Fibroblast of lung (primary cell): Measurements from ENCODE around the gene CSNK1D. TPM values are rescaled to one million over a fixed set of nuclear protein-coding genes. Genes with fewer than 3 reads are reported as not detected.

Experiments
- DNase-seq, 2 donors: peaks; one replicate each; pipeline versions ENCODE4 v3.0.0 to v3.0.0-alpha.2; 2010; ENCODE audit warnings: low read depth in 2 of 2
- H2AFZ ChIP-seq: 2 replicates; pipeline ENCODE4 v1.5.1; 2012; ENCODE audit warnings: low read length, control low read depth, inconsistent platforms
- H3K27ac ChIP-seq: 2 replicates; pipeline ENCODE4 v1.5.1; 2011; ENCODE audit warnings: low read length, control low read depth; ENCODE audit not compliant: insufficient read depth
- H3K27me3 ChIP-seq: 2 replicates; pipeline ENCODE4 v1.5.1; 2011; ENCODE audit warnings: mild to moderate bottlenecking, low read length; ENCODE audit not compliant: control insufficient read depth, insufficient read depth
- H3K36me3 ChIP-seq: 2 replicates; pipeline ENCODE4 v1.5.1; 2011; ENCODE audit warnings: low read length; ENCODE audit not compliant: control insufficient read depth, insufficient read depth
- H3K4me1 ChIP-seq: 2 replicates; pipeline ENCODE4 v1.5.1; 2011; ENCODE audit warnings: low read length; ENCODE audit not compliant: control insufficient read depth, insufficient read depth; ENCODE audit errors: extremely low read depth
- H3K4me2 ChIP-seq: 2 replicates; pipeline ENCODE4 v1.5.1; 2011; ENCODE audit warnings: low read length, control low read depth; ENCODE audit not compliant: insufficient read depth; ENCODE audit errors: extremely low read depth
- H3K4me3 ChIP-seq, 4 experiments: fragments of 200-600 bp in 1 of 4; sonication (generic) in 1 of 4; replicated peaks in 1 of 4; 2 replicates each; pipeline ENCODE4 v1.5.1; 2011 to 2016; ENCODE audit warnings: low read length in 4 of 4, low read depth in 3 of 4, mild to moderate bottlenecking in 3 of 4, control low read depth in 2 of 4, inconsistent platforms in 1 of 4, mixed read lengths in 1 of 4; ENCODE audit not compliant: insufficient read depth in 1 of 4; ENCODE audit errors: control extremely low read depth in 1 of 4
- H3K79me2 ChIP-seq: 2 replicates; pipeline ENCODE4 v1.5.1; 2012; ENCODE audit warnings: mild to moderate bottlenecking, low read length, inconsistent platforms; ENCODE audit not compliant: control insufficient read depth, insufficient read depth
- H3K9ac ChIP-seq: 2 replicates; pipeline ENCODE4 v1.5.1; 2011; ENCODE audit warnings: mild to moderate bottlenecking, low read length, control low read depth; ENCODE audit not compliant: insufficient read depth
- H3K9me3 ChIP-seq: 2 replicates; pipeline ENCODE4 v1.5.1; 2012; ENCODE audit warnings: low read depth, low read length; ENCODE audit not compliant: control insufficient read depth, insufficient read depth
- H4K20me1 ChIP-seq: 2 replicates; pipeline ENCODE4 v1.5.1; 2011; ENCODE audit warnings: low read length; ENCODE audit not compliant: control insufficient read depth, insufficient read depth; ENCODE audit errors: extremely low read depth
- EZH2 ChIP-seq: IDR thresholded peaks from 2 replicates; pipeline ENCODE4 v1.5.1; 2012; ENCODE audit warnings: low read length, control low read depth, mild to moderate bottlenecking; ENCODE audit errors: missing control alignments
- polyA plus RNA-seq, 2 donors: library from polyadenylated mRNA; depleted of rRNA in 1 of 2; stranded (reverse) in 1 of 2; unstranded in 1 of 2; fragments of >200 nt; gene quantifications; 2 replicates each; pipeline ENCODE4 v1.2.1, GENCODE V29; 2011 to 2012; ENCODE audit warnings: missing spikeins in 1 of 2
- total RNA-seq: library from RNA; depleted of rRNA; stranded (reverse); fragments of >200 nt; gene quantifications from 2 replicates; pipeline ENCODE4 v1.2.1, GENCODE V29; 2014
- TF ChIP-seq, protein P1 (sequence below), 2 donors: IDR thresholded peaks in 1 of 2; conservative IDR thresholded peaks in 1 of 2; 1 replicate in 1 of 2; 2 replicates in 1 of 2; pipeline ENCODE4 v1.5.1; 2011 to 2012; ENCODE audit warnings: low read length in 2 of 2, control low read depth in 1 of 2, inconsistent platforms in 1 of 2, low read depth in 1 of 2, mild to moderate bottlenecking in 1 of 2

The CSNK1D gene
- total and polyA plus RNA-seq, 2 donors (not counting 1 experiment from before 2014, with no cell fraction given): 64.9 to 112 TPM

GRCh38 chr17:82219753-82220709, 53.5 kb downstream of the CSNK1D start:
- Histone ChIP-seq H3K9me3 (no peaks in the 10 kb centered on the region), H3K4me2 (no peak overlapping the region), H2AFZ (no peak overlapping the region), H3K27ac (no peak overlapping the region), H3K4me1 (peaks cover 24% of the 10 kb centered on the region), H3K36me3 (no peaks in the 10 kb centered on the region), H4K20me1 (no peaks in the 10 kb centered on the region), H3K27me3 (no peaks in the 10 kb centered on the region), H3K9ac (no peak overlapping the region), H3K79me2 (no peaks in the 10 kb centered on the region), H3K4me3 (no peak overlapping the region)
- no peak for DNase-seq
- no peak for TF ChIP-seq EZH2
- TF ChIP-seq, protein P1, sequence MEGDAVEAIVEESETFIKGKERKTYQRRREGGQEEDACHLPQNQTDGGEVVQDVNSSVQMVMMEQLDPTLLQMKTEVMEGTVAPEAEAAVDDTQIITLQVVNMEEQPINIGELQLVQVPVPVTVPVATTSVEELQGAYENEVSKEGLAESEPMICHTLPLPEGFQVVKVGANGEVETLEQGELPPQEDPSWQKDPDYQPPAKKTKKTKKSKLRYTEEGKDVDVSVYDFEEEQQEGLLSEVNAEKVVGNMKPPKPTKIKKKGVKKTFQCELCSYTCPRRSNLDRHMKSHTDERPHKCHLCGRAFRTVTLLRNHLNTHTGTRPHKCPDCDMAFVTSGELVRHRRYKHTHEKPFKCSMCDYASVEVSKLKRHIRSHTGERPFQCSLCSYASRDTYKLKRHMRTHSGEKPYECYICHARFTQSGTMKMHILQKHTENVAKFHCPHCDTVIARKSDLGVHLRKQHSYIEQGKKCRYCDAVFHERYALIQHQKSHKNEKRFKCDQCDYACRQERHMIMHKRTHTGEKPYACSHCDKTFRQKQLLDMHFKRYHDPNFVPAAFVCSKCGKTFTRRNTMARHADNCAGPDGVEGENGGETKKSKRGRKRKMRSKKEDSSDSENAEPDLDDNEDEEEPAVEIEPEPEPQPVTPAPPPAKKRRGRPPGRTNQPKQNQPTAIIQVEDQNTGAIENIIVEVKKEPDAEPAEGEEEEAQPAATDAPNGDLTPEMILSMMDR (conservative IDR thresholded peaks at IDR 0.05 in 1 of 2, IDR thresholded peaks at IDR 0.05 in 1 of 2; ENCODE audit: low read depth in 1 of 2, low read length in 2 of 2): no peak

- H3K9ac ChIP-seq: no peak overlapping the region
- H2AFZ ChIP-seq: no peak overlapping the region
- H3K4me3 ChIP-seq: no peak overlapping the region
- H3K79me2 ChIP-seq: no peaks in the 10 kb centered on the region
- H3K9me3 ChIP-seq: no peaks in the 10 kb centered on the region
- H3K36me3 ChIP-seq: no peaks in the 10 kb centered on the region
- no peak for DNase-seq
- no peak for TF ChIP-seq EZH2
- TF ChIP-seq, protein P1 (conservative IDR thresholded peaks at IDR 0.05 in 1 of 2, IDR thresholded peaks at IDR 0.05 in 1 of 2; ENCODE audit: low read depth in 1 of 2, low read length in 2 of 2): no peak
- H3K4me1 ChIP-seq: peaks cover 25% of the 10 kb centered on the region
- no peaks in the 10 kb centered on the region for H3K27me3 ChIP-seq
- H3K4me2 ChIP-seq: no peak overlapping the region
- H4K20me1 ChIP-seq: no peaks in the 10 kb centered on the region
- H3K27ac ChIP-seq: no peak overlapping the region
Measured at GRCh38 chr17:82219083-82219482, 54.4 kb downstream of the CSNK1D start.

- Histone ChIP-seq H3K27me3 (no peaks in the 10 kb centered on the region), H3K4me3 (no peak overlapping the region), H2AFZ (no peak overlapping the region), H3K36me3 (no peaks in the 10 kb centered on the region), H4K20me1 (no peaks in the 10 kb centered on the region), H3K79me2 (no peaks in the 10 kb centered on the region), H3K4me2 (no peak overlapping the region), H3K4me1 (peaks cover 25% of the 10 kb centered on the region), H3K27ac (no peak overlapping the region), H3K9ac (no peak overlapping the region), H3K9me3 (no peaks in the 10 kb centered on the region)
- TF ChIP-seq EZH2: no peak
- TF ChIP-seq, protein P1 (conservative IDR thresholded peaks at IDR 0.05 in 1 of 2, IDR thresholded peaks at IDR 0.05 in 1 of 2; ENCODE audit: low read depth in 1 of 2, low read length in 2 of 2): no peak
- DNase-seq: no peak
Measured at GRCh38 chr17:82218349-82219075, 55.0 kb downstream of the CSNK1D start.
